Chondrocyte (in vitro differentiated cells): ENCODE data around the gene MEAK7. TPM values are rescaled to one million over a fixed set of nuclear protein-coding genes. Genes with fewer than 3 reads are reported as not detected.
A peak's percentile ranks its signal among the peaks of the same experiment; 100 is the strongest.

Experiments used
- DNase-seq: peaks from one replicate; pipeline ENCODE4 v3.0.0; 2021; ENCODE audit warnings: mixed read lengths, low spot score
- H3K27ac Mint-ChIP-seq: one replicate; pipeline ENCODE4 v1.8.0; 2021; ENCODE audit warnings: mild to moderate bottlenecking, moderate library complexity, mixed read lengths; ENCODE audit not compliant: unreplicated experiment
- H3K27me3 Mint-ChIP-seq: 2 replicates; pipeline ENCODE4 v1.8.0; 2021; ENCODE audit warnings: low read depth, mixed read lengths
- H3K36me3 Mint-ChIP-seq: 2 replicates; pipeline ENCODE4 v1.8.0; 2021; ENCODE audit warnings: low read depth, mixed read lengths
- H3K4me1 Mint-ChIP-seq: 2 replicates; pipeline ENCODE4 v1.8.0; 2021; ENCODE audit warnings: low read depth, mild to moderate bottlenecking, mixed read lengths
- H3K4me3 Mint-ChIP-seq: one replicate; pipeline ENCODE4 v1.8.0; 2021; ENCODE audit warnings: mild to moderate bottlenecking, moderate library complexity, mixed read lengths; ENCODE audit not compliant: unreplicated experiment
- H3K9me3 Mint-ChIP-seq: 2 replicates; pipeline ENCODE4 v1.8.0; 2021; ENCODE audit warnings: low read depth, mixed read lengths
- total RNA-seq: library from RNA; stranded (reverse); gene quantifications from 3 replicates; pipeline ENCODE4 v1.2.1, GENCODE V29; 2021
- TF ChIP-seq, protein P1 (sequence below): fragments of 200-600 bp; sonication (generic); IDR thresholded peaks from 2 replicates; pipeline ENCODE4 v1.5.0; 2021; ENCODE audit warnings: antibody characterized with exemption, mild to moderate bottlenecking, moderate library complexity

The MEAK7 gene
- total RNA-seq, 1 donor from 2014 or later = 26.8 TPM

DNA sequence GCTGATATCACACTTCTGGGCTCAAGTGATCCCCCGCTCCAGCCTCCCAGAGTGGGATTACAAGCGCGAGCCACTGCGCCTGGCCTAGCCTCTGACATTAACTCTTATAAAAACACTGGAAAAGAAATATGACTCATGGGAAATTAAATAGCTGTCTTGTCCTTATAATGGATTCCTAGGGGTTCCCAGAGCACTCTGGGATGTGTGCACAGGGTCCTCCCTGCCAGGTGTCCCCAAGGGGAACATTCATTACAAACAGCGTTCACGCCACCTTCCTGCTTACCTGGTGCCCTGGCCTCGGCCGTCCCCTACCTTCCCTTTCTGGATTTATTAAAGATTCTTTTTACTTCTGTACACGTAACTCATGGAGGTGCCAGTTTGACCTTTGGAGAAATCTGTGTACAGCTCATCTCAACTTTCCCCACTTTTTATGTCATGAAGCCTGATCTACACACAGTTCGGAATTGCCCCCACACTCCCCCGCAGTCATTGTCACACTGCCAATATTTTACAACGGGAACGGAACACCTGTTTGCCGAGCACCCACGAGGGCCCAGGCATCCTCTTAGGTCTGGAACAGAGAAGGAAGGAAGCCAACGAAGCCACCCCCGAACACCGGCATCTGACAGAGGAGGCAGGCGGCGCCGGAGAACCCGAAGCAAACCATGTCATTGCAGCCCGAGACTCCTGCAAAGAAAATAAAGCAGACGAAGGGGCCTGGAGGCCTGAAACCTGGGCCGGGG lies 39.7 kb upstream of the MEAK7 start:
- no peak for DNase-seq
- H3K4me3 Mint-ChIP-seq = no peak overlapping the region
- no peaks in the 10 kb centered on the region for H3K36me3 Mint-ChIP-seq
- H3K9me3 Mint-ChIP-seq = no peaks in the 10 kb centered on the region
- no peaks in the 10 kb centered on the region for H3K27me3 Mint-ChIP-seq
- no peak overlapping the region for H3K27ac Mint-ChIP-seq
- H3K4me1 Mint-ChIP-seq = peaks cover 44% of the 10 kb centered on the region
- TF ChIP-seq, protein P1, sequence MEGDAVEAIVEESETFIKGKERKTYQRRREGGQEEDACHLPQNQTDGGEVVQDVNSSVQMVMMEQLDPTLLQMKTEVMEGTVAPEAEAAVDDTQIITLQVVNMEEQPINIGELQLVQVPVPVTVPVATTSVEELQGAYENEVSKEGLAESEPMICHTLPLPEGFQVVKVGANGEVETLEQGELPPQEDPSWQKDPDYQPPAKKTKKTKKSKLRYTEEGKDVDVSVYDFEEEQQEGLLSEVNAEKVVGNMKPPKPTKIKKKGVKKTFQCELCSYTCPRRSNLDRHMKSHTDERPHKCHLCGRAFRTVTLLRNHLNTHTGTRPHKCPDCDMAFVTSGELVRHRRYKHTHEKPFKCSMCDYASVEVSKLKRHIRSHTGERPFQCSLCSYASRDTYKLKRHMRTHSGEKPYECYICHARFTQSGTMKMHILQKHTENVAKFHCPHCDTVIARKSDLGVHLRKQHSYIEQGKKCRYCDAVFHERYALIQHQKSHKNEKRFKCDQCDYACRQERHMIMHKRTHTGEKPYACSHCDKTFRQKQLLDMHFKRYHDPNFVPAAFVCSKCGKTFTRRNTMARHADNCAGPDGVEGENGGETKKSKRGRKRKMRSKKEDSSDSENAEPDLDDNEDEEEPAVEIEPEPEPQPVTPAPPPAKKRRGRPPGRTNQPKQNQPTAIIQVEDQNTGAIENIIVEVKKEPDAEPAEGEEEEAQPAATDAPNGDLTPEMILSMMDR = no peak

DNA sequence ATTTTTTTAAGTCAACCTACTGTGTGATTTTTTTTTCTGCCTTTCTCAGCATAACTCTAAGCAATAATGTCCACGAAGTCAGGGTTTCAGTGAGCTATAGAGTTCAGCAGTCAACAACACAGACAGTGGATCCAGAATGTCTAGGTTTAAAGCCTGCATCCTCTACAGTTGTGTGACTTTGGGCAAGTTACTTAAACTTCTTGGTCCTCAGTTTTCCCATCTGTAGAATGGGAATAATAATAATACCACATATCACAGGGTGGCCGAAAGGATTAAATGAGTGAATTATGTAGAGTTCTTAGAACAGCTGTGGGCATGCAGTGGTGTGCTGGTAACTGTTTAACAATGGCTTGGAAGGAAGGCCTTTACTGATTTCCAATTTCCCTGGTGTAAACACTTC lies 38.8 kb upstream of the MEAK7 start:
- Mint-ChIP-seq H3K4me3 (no peak overlapping the region), H3K4me1 (peaks cover 45% of the 10 kb centered on the region)

DNA sequence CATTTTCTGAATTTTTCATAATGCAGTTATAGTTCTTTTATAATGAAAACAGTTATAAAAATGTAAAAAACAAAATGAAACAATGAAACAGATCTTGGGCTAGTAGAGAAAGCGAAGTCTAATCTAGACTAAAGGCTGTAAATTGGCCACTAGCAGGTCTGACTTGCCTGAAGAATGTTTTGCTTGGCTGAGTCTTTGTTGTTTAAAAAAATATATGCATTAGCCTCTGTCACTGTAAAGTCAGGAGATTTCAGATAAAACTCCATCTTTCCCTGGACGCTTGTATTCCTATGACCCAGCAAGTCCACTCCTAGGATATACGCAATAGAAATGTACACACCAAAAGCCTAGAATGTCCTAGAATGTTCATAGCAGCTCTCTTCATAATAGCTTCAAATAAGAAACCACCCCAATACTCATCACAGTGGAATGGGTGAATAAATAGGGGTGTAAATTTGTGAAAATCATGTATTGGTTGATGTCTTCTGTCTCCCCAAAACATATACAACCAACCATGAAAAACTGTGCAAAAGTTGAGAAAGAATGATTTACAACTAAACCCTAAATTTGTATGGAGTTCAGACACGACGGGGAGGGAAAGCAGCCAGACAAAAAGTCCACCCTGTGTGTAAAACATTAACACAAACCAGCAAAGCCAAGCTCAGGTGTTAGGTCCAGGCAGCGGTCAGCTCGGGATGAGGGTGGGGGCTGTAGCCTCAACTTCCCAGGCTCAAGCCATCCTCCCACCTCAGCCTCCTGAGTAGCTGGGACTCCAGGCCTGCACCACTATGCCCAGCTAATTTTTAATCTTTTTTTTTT lies 37.7 kb upstream of the MEAK7 start:
- H3K36me3 Mint-ChIP-seq = no peaks in the 10 kb centered on the region
- H3K4me1 Mint-ChIP-seq = peaks cover 53% of the 10 kb centered on the region
- H3K9me3 Mint-ChIP-seq = no peaks in the 10 kb centered on the region
- no peaks in the 10 kb centered on the region for H3K27me3 Mint-ChIP-seq
- peak overlapping the region; percentile 60 for H3K27ac Mint-ChIP-seq
- H3K4me3 Mint-ChIP-seq = no peak overlapping the region
- TF ChIP-seq, protein P1 = no peak
- DNase-seq = no peak

More for the DNA sequence above, 38.8 kb upstream of the MEAK7 start:
- TF ChIP-seq, protein P1 = no peak
- DNase-seq = no peak
- Mint-ChIP-seq H3K27ac (no peak overlapping the region), H3K36me3 (no peaks in the 10 kb centered on the region), H3K9me3 (no peaks in the 10 kb centered on the region), H3K27me3 (no peaks in the 10 kb centered on the region)

DNA sequence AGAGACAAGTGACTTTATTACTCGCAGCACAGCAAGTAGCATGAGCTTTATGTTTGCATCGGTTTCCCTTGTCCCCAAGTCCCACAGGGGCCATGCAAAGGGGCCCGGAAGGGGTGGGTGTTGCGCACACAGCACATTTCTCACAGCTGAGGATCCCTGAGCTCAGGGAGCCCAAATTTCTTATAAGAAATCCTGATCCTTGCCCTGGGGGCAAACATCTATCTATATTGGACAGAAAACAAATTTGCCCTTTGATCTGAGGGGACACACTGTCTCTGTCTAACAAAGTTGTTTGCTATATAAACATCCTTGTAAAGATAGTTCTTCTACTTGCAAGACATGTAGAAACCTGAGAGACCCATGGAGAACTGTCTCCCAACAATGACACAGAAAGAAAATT lies 35.7 kb upstream of the MEAK7 start:
- Mint-ChIP-seq H3K36me3 (no peaks in the 10 kb centered on the region), H3K4me3 (no peak overlapping the region), H3K27ac (no peak overlapping the region), H3K9me3 (no peaks in the 10 kb centered on the region), H3K4me1 (peaks cover 53% of the 10 kb centered on the region), H3K27me3 (no peaks in the 10 kb centered on the region)
- DNase-seq = no peak
- TF ChIP-seq, protein P1 = no peak

DNA sequence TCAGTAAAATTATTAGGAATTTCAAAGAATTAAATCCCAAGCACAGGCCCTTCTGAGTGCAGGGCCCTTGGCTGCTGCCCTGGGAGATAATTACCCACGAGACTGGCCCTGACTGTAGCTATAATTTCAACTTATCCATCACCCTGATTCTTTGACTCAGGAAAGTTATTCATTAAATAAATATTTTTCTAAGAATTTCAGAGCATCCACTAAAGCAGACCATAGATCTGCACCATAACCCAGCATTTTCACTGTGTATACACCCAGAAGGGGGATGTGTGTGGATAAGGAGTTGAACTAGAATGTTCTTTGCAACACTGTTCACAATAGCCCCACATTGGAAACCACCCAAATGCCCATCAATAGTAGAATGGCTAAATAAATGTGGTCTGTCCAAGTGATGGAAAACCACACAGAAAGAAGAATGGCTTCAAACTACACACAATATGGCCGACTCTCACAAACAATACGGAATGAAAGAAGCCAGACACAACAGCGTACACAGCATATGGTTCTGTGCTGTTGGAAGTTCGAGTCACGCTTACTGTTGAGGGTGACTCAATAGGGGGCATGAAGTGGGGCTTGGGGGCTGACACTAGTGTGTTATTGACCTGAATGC lies 33.9 kb upstream of the MEAK7 start:
- Mint-ChIP-seq H3K9me3 (no peaks in the 10 kb centered on the region), H3K4me1 (peaks cover 41% of the 10 kb centered on the region), H3K4me3 (no peak overlapping the region), H3K27ac (peak overlapping the region; percentile 54), H3K27me3 (no peaks in the 10 kb centered on the region), H3K36me3 (no peaks in the 10 kb centered on the region)
- DNase-seq = no peak
- TF ChIP-seq, protein P1 = no peak
